NCI-H82 (cell line): ENCODE data around the gene SESTD1.
"Not testable (repeated sequence)": the region's sequence is repeated elsewhere in the genome, so short reads cannot be mapped to it uniquely, and the experiment has no call there.

ENCODE experiments used
- DNase-seq: peaks from one replicate; lab custom pipeline; 2025; lab: John Stamatoyannopoulos, UW

SESTD1 gene

DNA sequence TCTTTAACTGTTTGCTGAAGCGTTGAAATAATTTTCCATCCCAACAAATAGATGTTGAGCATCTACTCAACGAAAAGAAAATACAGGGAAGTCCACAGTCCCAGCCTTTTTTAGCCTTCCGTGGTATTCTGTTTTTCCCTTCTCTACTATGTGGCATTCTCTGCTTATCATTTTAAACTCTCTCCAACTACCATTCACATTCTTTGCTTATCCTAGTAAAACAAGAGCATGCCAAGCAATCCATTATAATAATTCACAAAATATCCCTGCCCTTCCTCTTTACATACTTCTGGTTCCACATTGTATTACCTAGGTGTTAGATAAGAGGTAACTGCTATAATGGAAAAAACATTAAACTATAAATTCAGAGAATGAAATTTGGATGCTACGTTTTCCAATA lies 1.6 kb upstream of the SESTD1 start:
- DNase-seq = no peak

DNA sequence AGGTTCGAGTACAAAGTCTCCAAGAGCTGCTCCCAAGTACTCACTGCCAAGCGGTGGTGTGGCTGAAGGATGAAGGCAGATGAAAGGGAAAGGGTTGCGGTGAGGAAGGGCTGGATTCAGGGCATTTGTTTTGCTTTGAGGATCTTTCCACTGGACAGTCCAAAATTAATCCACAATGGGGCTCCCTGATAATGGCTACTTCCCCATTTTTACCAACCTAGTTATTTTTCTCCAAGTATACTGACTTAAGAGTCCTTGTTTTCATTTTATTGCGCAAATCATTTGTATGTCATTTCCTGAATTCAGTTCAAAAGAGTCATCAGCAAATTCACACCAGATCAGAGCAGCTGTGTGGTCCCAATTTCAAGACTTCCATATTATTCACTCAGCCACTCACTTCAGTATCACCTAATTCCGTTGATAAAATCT lies 464 bp upstream of the SESTD1 start:
- no peak for DNase-seq

GRCh38 chr2:179263446-179264367 lies 925 bp downstream of the SESTD1 start:
- peak; percentile 74 for DNase-seq

DNA sequence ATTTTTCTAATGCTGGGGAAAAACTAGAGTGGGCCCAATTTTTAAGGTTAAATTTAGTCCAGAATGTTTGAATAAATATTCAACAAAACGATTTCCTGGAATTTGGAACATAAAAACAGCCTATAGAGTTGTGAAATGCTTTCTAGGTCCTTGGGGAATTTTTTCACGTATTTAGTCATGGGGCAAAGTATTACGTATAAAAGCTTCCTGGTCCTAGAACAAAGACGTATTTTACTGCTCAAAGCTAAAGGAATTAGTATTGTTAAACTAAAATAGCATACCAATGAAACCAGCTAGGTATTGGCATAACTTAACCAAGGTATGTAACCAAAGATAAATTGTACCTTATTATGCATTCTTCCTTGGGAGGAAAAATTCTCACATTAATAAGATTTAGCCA lies 1.6 kb downstream of the SESTD1 start:
- no peak for DNase-seq

DNA sequence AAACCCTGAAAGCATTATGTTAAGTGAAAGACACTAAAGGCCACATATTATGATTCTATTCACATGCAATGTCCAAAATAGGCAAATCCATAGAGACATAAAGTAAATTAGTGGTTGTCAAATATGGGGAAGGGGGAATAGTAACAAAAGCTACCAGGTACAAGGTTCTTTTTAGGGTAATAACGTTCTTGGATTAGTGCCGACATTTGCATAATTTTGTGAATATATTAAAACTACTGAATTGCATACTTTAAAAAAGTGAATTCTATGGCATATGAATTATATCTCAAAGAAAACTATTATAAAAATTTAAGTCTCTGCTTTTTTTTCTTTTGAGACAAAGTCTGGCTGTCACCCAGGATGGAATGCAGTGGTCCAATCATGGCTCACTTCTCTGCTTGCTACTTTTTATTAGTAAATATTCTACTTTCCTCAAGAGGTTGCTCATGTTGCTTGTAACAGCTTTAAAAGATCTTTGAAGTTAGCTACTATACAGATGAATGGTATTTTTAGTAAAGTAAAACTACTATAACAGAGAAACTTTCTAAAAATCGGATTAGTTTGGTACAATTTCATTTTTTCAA lies 2.5 kb downstream of the SESTD1 start:
- no peak for DNase-seq

DNA sequence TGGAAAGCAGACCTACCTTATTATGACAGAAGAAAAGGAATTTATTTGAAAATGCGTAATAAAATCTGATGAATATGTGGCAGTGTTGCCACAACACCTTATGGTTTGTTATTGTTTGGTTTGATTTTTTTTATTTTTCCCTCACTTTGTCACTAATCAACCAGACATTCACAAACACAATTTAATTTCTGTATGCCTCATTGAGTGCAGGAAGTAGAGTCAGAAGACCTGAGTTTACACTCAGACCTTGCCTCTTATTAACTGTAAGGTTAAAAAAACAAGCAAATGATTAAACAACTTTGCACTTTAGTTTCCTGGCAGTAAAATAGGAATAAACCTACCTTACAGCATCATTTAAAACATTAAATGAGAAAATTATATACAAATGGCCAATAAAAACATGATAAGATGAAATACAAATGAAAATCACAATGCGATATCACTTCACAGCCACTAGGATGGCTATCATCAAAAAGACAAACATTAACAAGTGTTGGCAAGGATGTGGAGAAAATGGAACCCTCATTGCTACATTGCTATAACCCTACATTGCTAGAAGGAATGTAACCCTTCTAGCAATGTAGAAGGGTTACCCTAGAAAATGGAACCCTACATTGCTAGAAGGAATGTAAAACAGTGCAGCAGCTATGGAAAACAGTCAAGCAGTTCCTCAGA lies 3.3 kb downstream of the SESTD1 start:
- no peak for DNase-seq

GRCh38 chr2:179260224-179260623 lies 4.4 kb downstream of the SESTD1 start:
- DNase-seq = no peak

DNA sequence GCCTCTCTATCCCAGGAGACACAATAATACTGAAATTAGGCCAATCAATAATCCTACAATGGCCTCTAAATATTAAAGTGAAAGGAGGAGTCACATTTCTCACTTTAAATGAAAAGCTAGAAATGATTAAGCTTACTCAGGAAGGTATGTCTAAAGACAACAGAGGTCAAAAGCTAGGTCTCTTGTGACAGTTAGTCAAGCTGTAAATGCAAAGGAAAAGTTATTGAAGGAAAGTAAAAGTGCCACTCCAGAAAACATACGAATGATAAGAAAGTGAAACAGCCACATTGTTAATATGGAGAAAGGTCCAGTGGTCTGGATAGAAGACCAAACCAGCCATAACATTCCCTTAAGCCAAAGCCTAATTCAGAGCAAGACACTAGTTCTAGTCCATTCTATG lies 9.5 kb downstream of the SESTD1 start:
- DNase-seq = no peak

- DNase-seq = no peak
Observed at GRCh38 chr2:179253226-179253625, 11.4 kb downstream of the SESTD1 start.

GRCh38 chr2:179252423-179252822 lies 12.2 kb downstream of the SESTD1 start:
- DNase-seq = no peak

DNA sequence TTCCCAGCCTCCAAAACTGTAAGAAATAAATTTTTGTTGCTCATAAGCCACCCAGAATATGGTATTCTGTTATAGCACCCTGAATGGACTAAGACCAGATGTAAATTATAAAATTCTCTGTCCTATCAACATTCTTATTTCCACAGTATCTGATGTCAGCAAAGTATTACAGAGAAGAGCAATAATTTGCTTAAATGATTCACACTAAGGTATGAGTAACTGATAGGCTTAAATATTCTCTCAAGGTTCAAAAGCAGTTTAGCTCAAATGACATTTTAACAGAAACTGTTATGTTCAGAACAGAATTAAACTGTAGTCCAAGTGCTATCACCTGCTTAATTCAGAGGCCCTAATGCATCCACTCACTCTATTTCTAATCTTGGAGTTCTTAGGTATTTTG lies 12.8 kb downstream of the SESTD1 start:
- no peak for DNase-seq

- DNase-seq = no peak
Observed at GRCh38 chr2:179250848-179251504, 13.7 kb downstream of the SESTD1 start.

DNA sequence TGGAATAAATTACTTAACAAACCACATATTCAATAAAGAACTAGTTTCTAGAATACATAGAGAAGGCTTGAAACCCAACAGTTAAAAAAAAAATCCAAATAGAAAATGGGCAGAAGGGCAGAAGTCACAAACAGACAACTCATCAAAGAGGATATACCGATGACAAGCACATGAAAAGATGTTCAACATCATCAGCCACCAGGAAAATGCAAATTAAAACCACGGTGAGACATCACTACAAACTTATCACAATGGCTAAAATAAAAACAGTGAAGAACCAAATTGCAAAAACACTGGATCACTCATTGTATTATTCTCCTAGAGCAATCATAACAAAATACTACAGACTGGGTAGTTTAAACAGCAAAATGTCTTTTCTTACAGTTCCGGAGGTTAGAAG lies 14.5 kb downstream of the SESTD1 start:
- no peak for DNase-seq

GRCh38 chr2:179248024-179248348 lies 16.6 kb downstream of the SESTD1 start:
- no peak for DNase-seq

GRCh38 chr2:179247318-179248023 lies 17.2 kb downstream of the SESTD1 start:
- DNase-seq = no peak

DNA sequence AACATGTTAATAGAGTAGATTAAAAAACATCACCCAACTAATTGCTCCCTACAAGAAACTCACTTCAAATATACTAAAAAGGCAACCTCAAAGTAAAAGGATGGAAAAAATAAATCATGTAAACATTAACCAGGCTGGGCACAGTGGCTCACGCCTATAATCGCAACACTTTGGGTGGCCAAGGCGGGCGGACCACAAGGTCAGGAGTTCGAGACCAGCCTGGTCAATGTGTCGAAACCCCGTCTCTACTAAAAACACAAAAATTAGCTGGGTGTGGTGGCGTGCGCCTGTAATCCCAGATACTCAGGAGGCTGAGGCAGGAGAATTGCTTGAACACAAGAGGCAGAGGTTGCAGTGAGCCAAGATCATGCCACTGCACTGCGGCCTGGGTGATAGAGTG lies 18.8 kb downstream of the SESTD1 start:
- not testable (repeated sequence) for DNase-seq

- DNase-seq = no peak
Observed at GRCh38 chr2:179243046-179243445, 21.6 kb downstream of the SESTD1 start.

GRCh38 chr2:179240481-179241451 lies 23.9 kb downstream of the SESTD1 start:
- DNase-seq = peak; percentile 31

DNA sequence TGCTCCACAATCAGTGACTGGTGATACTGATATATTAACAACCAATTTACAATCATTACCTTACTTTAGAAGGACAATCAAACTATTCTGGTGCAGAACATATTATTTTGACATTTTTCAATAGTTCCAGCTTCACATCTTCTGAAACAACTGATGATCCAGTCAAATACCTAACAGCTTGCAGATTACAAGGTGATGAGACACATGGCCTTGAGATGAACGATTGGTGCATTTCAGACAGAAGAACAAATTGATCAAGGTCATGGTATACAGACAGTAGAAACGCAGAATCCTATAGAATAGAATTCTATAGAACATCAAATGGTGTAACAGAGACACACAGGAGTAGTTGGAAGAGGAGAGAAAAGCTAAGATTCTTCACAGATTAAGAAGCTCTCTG lies 24.8 kb downstream of the SESTD1 start:
- DNase-seq = no peak

GRCh38 chr2:179239195-179239594 lies 25.4 kb downstream of the SESTD1 start:
- DNase-seq = no peak

GRCh38 chr2:179238027-179238426 lies 26.6 kb downstream of the SESTD1 start:
- DNase-seq = no peak
